Choroid plexus epithelial cell (primary cell): ENCODE results near the gene TFR2.

Experiments
- DNase-seq: peaks from one replicate; pipeline ENCODE4 v3.0.0-alpha.2; 2010; ENCODE audit warnings: low read depth
- H3K4me3 ChIP-seq: 2 replicates; pipeline ENCODE4 v1.5.1; 2011; ENCODE audit warnings: low read depth, mild to moderate bottlenecking, control low read depth, low read length, moderate library complexity
- CTCF ChIP-seq: conservative IDR thresholded peaks from 2 replicates; pipeline ENCODE4 v1.5.1; 2011; ENCODE audit warnings: low read depth, mild to moderate bottlenecking, control low read depth, inconsistent platforms, low read length, moderate library complexity

TFR2 gene

DNA sequence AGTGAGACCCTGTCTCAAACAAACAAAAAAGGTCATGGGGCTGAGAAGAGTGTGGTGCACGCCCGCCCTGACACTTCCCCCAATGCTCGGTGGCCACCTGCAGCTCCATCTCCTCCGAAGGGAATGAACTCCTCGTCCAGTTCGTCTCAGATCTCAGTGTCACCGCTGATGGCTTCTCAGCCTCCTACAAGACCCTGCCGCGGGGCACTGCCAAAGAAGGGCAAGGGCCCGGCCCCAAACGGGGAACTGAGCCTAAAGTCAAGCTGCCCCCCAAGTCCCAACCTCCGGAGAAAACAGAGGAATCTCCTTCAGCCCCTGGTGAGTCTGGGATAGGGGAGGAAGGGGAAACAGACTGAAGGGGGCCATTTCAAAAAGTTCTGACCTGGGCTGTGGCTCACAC, 35.0 kb downstream of the TFR2 start:
- no peak overlapping the region for H3K4me3 ChIP-seq
- TF ChIP-seq CTCF: no peak
- DNase-seq: no peak

DNA sequence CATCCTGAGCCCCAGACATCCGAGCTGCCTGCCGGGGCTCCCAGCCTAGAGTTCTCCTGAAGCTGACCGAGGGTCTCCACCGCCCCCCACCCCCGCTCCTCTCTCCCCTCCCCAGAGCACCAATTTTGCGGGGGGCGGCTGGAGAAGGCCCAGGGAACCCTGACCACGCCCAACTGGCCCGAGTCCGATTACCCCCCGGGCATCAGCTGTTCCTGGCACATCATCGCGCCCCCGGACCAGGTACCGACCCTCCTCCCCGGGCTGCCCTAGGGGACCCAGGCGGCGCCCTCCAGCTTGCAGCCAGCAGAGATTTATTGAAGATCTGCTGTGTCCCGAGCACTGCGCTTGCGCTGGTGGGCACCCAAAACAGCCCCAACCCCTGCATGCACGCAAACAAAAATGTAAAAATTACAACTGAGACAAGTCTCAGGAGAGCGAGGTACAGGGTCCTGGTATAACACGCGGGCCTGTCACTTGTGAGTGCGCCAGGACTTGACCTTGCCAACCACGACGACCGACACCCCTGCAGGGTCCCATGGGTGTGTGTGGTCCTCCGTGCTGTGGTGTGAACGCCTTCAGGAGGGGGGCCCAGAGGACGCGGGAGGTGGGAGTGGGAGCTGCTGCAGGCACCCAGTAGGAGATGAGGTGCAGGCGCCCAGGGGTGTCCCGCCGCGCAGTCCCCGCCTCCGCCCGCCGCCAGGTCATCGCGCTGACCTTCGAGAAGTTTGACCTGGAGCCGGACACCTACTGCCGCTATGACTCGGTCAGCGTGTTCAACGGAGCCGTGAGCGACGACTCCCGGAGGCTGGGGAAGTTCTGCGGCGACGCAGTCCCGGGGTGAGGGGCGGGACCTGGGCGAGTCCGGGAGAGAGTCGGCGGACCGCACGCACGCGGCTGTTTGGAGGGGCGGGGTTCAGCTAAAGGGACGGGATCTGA, 36.1 kb downstream of the TFR2 start:
- TF ChIP-seq CTCF: no peak
- peak overlapping the region; percentile 63 for H3K4me3 ChIP-seq
- no peak for DNase-seq

DNA sequence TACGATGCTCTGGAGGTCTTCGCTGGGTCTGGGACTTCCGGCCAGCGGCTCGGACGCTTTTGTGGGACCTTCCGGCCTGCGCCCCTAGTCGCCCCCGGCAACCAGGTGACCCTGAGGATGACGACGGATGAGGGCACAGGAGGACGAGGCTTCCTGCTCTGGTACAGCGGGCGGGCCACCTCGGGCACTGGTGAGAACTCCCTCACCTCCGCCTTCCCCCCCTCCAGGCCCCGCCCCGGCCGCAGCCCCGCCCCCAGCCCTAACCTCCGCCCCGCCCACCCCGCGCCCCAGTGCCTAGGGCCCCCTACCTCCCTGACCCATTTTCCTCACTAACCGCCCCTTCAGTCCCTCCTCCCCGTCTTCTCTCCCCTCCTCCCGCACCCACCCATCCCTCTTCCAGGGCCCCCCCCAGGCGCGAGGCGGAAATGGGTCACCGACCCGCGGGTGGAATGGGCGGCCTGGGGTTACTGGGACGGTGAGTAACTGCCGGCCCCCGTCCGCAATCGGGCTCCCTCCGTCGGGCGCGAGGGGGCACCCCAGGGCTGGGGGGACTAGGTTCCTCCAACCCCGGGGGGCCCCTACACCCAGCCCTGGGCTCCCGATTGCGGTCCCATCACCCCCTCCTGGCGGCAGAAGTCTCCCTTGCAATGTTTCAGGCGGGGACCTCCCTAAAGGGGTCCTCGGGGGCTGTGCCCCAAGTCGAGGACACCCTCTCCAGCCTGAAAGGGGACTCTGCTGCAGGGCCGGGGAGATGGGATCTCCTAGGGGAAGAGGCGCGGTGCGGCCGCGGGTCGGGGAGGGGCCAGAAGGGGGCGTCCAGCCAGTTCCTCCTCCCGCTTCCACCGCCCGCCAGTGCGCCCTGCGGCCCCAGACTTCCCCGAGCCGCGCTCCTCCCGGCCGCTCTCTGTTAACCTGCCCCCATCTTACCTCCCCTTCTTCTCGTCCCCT, 37.0 kb downstream of the TFR2 start:
- peak; percentile 54 for TF ChIP-seq CTCF
- H3K4me3 ChIP-seq: peak overlapping the region; percentile 63
- DNase-seq: peak; percentile 64

- H3K4me3 ChIP-seq: peak overlapping the region; percentile 63
- TF ChIP-seq CTCF: no peak
- peak; percentile 34 for DNase-seq
Measured at GRCh38 chr7:100603726-100604027, 37.7 kb downstream of the TFR2 start.

- H3K4me3 ChIP-seq: peak overlapping the region; percentile 63
- DNase-seq: peak; percentile 73
- no peak for TF ChIP-seq CTCF
Measured at GRCh38 chr7:100602889-100603725, 38.2 kb downstream of the TFR2 start.

DNA sequence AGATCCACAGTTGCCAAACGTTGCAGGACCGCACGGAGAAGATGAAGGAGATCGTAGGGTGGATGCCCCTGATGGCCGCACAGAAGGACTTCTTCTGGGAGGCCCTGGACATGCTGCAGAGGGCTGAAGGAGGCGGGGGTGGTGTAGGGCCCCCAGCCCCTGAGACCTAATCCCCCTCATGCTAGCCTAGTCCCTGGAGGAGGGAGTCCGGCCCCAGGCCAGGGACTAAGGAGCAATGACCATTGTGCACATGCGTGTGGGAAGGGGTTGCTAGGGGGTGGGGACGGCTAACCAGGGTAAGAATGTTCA, 40.7 kb downstream of the TFR2 start:
- no peak for TF ChIP-seq CTCF
- DNase-seq: no peak
- H3K4me3 ChIP-seq: no peak overlapping the region
